Measurements from ENCODE around the gene TCF4. TPM values are rescaled to one million over a fixed set of nuclear protein-coding genes. Genes with fewer than 3 reads are reported as not detected.

The TCF4 gene
- total RNA-seq, 1 donor from 2014 or later, result 69.9 TPM

DNA sequence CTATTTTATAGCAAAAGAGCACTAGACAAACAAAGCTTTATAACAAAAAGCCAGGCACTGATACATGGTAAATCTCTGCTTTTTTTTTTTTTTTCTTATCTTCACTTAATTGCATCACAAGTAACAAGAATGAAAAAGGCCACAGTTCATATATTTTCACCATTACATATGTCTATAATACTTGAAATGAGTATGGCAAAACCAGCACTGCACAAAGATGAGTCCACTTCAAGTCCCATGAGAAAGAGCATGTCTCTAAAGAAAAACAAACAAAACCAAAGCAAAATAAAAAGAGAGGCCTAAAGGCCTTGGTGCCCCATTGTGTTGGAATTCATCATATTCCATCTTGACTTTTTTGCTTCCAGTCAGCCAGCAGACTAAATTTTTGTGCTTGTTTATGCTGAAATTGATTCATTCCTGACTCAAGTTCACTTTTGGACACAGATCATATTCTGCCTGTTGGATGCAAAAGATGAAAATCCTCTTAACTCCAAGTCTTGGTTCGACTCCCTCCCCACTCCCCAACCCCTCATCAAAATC is 363.8 kb downstream of the TCF4 start:
- intact Hi-C loops (cut with DNase I), result no loop called here
- DNase-seq (ENCODE audit: low spot score), result no peak

DNA sequence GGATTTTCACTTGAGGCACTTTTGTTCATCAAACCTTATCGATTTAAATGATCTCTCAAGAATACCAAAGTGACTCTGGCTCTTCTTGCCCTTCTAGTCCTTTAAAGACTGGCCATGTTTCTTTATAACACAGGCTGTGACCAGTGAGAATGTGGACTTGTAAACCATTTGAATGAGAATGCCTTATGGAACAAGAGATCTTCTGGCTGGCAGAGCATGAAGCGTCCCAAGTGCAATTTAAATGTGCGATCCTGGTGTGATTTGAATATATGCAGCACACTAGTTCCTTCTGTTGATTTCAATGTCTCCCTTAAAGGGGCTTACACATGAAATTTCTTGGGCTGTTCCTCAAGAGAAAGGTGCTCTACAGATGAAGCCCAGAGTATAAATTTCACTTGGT is 366.4 kb downstream of the TCF4 start:
- no peak for DNase-seq (ENCODE audit: low spot score)
- intact Hi-C loops (cut with DNase I), result no loop called here

DNA sequence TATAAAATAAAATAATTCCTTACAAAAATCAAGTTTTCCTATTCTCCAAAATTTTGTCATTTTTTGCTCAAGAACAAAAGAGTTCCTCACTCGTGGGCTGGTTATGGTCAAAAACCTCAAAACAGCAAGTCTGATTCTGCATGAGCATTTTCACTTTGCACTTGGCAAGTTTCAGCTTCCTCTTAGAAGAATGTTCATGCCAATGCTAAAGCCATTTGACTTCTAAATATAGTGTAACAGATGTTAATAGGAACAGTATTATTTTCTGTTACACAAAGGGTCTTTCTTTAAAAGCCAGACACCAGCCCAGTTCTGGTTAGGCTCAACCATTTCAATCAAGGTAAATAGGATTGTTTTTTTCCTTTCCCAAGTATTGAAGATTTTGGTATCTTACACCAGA is 367.5 kb downstream of the TCF4 start:
- DNase-seq (ENCODE audit: low spot score), result no peak
- intact Hi-C loops (cut with DNase I), result no loop called here

DNA sequence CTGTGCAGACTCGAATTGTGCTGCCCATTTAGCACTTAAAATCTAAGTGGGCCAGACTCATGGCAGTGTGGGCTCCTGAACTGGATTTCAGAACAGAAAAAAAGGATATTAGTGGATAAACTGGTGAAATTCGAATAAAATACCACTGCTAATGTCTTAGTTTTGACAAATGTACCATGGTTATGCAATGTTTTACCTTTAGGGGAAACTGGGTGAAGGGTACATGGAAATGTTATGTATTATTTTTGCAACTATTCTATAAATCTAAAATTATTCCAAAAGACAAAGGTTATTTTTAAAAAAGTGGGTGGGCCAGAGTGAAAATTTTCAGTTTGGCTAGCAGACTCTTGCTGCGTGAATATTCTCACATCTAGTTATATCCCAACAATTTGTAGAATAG is 368.2 kb downstream of the TCF4 start:
- no peak for DNase-seq (ENCODE audit: low spot score)
- intact Hi-C loops (cut with DNase I), result no loop called here

DNA sequence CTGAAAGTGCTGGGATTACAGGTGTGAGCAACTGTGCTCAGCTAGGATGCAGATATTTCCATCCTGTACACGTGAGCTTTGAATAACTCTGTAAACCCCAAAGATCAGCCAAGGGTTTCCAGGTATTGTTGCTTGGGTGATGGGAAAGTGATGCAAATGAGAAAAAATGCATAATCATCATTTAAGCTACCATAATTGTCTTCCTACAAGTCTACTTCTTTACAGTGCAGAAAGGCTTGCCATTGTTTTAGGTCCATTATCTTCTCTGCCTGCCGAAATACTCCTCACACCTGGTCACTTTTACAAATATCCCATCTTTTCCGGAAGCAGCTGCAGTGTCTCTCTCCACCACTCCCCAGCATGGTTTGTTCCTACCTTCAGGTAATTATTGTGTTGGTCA is 368.9 kb downstream of the TCF4 start:
- no peak for DNase-seq (ENCODE audit: low spot score)
- intact Hi-C loops (cut with DNase I), result no loop called here

DNA sequence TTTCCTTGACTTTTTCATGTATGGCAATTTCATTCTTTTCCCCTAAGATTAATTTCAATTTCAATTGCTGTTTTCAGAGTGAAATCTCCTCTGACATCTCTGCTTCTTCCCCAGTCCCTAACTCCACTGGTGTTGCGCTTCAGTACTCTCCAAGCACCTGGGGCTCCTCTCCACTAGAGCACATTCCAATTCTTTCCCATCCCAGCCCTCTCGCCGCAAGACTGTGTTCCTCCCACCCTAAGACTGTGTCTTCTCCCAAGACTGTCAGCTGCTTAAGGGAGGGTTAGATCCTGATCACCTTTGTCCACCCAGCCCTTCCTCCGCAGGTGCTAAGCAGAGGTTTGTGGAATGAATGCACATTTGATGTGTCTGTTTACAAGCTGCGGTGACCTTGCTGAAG is 373.0 kb downstream of the TCF4 start:
- no peak for DNase-seq (ENCODE audit: low spot score)
- intact Hi-C loops (cut with DNase I), result no loop called here

DNA sequence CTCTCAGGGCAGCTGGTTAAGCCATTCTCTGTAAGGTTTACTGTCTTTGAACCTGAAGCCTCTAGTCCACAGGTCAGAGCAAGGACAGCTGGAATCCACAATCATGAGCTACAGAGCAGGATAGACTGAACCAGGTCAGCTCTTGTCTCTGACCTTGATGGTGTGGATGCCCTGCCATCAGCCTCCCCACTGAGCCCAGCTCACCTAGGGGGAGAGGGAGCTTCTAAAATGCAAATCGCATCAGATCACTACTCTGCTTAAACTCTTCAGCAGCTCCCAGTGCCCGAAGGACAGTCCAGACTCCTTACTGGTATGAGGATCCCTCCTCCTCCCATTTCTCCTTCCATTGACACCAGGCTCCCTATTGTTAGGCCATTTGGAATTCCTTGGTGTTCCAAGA is 373.5 kb downstream of the TCF4 start:
- intact Hi-C loops (cut with DNase I), result no loop called here
- no peak for DNase-seq (ENCODE audit: low spot score)

DNA sequence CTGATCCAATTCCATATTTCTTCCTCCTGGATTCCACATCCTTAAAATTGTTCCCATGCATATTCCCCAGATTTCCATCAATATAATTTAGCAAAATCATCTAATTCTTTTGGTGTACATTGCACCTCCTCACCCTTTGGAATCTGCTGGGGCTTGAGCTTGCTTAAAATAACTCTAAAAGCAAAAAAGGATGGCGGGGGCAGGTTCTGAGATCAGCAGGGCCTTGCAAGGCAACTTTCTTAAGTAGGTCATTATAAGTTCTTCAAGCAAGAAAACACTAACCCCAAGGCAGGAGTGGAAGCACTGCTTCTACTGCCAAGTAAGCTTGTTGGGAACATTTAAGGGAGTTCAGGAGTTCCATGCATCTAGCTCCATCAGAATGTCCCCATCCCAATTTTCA is 374.4 kb downstream of the TCF4 start:
- no peak for DNase-seq (ENCODE audit: low spot score)
- intact Hi-C loops (cut with DNase I), result no loop called here

DNA sequence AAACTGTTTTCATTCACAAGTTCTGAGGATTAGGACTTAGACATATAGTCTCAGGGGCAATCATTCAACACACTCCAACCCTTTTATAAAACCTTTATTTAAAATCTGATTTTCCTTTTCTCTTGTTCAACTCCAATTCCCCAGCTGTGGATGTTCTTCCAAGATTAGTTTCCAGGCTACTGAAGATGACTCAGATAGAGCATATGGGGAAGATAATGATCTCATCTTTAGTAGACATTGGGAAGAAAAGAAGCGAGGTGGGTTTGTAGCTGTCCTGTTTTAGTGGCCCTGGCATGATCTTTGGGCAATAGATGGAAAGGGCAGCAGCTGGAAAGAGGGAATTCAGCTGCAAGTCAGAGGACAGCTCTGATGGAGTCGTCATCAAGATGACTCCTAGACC is 381.1 kb downstream of the TCF4 start:
- DNase-seq (ENCODE audit: low spot score), result no peak
- intact Hi-C loops (cut with DNase I), result no loop called here

DNA sequence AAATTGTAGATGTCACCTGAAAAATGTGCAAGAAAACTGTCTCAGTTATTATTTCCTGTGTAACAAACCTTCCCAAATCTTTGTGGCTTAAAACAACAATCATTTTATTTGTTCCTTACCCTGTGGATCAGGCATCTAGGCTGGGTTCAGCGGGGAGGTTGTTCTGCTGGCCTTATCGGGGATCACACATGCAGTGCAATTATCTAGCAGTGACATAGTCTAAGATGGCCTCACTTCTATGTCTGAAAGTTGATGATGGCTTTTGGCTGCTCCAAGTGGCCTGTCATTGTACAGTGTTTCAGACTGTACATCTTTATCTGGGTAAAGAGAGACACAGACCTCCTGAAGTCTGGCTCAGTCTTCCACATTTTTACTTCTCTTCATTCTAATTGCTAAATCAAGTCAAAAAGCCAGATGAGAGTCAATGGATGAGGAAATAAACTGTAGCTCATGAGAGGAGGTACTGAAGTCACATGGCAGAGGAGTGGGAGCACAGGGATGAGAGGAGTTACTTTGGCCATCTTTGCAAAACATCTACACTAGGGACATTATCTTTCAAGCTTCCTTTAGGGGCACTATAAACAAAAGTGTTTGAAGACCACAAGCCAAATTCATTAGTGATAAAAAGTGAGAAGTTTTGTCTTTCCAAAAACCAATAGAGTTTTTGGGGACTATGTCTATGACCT is 385.6 kb downstream of the TCF4 start:
- intact Hi-C loops (cut with DNase I), result no loop called here

DNA sequence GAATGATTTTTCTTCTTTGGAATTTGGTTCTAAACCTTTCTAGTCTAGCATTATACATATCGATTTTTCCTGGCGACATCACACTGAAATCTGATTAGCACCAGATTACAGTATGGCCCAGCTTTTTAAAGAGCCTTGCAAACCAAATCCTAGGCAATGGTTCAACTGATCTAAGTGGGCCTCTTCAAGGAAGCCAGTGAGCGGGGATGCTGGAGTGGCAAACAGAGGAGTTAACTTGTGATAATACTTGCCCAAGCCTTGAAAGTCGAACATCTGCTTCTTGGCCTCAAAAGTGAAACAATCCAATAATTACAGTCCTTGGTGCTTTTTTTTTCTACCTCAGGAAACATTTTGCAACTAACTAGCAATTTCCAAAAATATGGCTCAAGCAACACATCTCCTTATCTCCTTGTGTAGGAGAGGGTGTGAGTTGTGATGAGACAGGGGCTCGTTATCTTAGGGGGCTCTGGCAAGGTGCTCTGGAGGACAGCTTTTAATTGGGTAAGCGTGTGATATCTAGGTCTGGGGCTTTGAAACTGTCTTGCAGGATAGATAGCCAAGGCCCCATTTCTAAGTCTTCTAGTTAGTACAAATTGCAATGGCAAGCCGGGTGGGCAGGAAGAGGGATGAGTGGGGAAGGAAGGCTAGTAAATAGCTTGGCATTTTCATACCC is 388.6 kb downstream of the TCF4 start:
- intact Hi-C loops (cut with DNase I), result no loop called here
- no peak for DNase-seq (ENCODE audit: low spot score)

More for the DNA sequence above, 385.6 kb downstream of the TCF4 start:
- no peak for DNase-seq (ENCODE audit: low spot score)

DNA sequence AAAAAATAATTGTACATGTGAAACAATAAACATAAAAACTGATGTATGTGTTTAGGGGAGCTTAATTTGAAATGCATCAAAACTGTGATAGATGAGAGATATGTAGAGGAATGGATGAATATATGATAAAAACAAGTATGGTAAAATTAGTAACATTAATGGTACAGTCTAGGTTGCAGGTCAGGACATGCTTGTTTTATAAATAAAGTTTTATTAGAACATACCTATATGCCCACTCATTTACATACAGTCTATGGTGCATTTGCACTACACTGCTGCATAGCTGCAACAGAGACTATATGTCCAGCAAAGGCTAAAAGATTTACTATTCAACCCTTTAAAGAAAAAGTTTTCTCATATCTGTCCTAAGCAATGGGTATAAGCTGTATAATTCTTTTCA is 392.1 kb downstream of the TCF4 start:
- intact Hi-C loops (cut with DNase I), result no loop called here
- DNase-seq (ENCODE audit: low spot score), result no peak

DNA sequence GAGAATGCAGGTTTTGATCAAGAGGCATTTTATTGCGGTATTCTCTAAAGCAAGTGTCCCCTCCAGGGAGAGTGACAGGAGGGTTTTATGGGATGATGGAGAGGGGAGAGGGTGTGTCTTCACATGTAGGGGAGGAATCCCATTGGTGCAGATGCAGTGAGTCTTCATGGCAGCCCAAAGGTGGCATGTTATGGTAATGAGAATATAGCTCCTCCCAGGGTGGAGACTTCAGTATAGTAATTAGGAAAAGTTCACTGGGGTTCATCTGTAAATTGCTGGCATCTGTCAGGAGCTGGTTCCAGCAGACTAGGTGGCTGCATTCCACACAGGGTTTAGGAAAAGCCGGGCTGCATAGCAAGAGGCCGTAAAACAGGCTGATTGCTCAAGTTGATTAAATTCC is 398.0 kb downstream of the TCF4 start:
- DNase-seq (ENCODE audit: low spot score), result no peak
- intact Hi-C loops (cut with DNase I), result no loop called here

DNA sequence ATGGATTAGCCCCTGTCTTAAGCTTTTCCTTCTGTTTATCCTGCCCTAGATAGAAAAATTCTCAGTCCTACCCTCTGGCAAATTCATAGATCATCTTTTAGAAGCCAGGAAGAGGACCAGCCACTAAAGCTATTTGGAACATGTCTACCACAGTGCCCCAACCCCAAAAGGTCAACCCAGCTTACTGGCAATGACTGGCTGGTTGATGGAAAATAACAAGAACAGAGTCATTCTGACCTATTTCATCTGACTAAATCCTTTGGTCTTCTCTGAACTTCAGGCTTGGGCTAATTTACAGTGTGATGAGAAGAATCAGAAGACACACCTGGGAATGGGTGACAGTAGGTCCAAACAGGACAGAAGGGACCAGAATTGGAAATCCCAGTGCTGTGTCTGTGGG is 401.4 kb downstream of the TCF4 start:
- intact Hi-C loops (cut with DNase I), result no loop called here
- DNase-seq (ENCODE audit: low spot score), result no peak

DNA sequence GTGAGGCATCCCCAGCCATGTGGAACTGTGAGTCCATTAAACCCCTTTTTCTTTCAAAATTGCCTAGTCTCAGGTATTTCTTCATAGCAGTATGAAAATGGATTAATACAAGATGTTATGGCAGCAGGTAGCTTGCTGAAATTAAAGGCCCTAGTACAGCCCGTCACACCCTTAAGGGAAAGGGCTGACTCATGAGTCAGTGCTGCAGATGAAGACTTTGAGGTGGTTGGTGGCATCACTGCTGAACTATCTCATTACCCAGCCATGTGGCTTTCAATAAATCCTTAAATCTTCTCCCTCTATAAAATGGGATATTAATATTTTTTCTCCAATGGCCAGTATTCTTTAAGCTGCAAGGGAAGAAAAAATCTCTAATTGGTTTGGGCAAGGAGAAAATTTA is 402.6 kb downstream of the TCF4 start:
- DNase-seq (ENCODE audit: low spot score), result no peak
- intact Hi-C loops (cut with DNase I), result no loop called here

DNA sequence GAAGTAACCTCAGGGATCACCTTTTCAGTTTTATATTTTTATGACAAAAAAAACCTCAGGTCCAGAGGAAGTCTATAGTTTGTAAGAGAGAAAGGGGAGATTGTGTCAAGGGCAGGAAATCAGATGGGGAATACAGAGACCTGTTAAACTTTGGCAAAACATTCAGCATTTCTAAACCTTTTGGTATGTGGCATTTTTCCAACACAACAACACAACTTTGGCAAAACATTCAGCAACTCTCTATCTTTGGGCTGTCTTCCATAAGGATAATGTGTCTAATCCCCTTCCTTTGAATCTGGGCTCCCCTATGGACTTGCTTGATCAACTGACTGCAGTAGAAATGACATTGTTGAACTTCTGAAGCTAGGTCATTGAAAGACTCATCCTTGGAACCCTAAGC is 408.2 kb downstream of the TCF4 start:
- intact Hi-C loops (cut with DNase I), result no loop called here
- DNase-seq (ENCODE audit: low spot score), result no peak

DNA sequence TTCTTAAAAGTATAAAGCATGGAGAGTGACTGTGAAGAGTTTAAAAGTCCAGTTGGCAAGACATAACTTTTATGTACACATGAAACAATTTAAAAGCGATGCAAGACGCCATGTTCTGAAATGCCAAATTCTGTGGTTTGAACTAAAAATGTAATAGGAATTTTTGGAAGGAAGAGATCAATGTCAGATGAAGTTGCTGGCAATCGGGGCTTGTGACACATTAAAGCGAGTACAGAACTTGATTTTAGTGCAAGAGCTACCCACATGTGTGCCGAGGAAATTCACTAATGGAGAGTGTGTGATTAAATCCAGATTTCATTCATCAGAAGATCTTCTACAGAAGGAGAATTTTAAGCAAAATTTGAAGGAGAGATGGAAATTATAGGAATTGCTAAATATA is 408.6 kb downstream of the TCF4 start:
- no peak for DNase-seq (ENCODE audit: low spot score)
- intact Hi-C loops (cut with DNase I), result no loop called here

DNA sequence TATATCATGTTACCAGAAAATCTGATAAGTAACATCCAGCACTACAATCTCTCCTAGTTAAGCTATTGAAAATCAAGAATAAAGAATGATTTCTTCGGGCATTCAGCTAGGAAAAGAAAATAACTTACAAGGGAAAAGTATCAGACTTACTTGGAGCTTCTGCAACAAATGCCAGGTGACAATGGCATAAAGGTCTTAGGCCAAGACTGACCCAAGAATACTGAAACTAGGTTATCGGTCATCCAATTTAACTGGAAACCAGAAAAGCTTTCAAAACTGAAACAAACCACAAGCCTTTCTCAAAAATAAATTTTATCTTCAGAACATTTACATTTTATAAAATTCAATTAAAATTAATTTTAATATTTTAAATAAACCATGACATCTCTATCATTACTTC is 414.7 kb downstream of the TCF4 start:
- intact Hi-C loops (cut with DNase I), result no loop called here
- DNase-seq (ENCODE audit: low spot score), result no peak

All from cardiac septum (tissue), 1 donor.